ENCODE results near the gene SKAP1. TPM values are rescaled to one million over a fixed set of nuclear protein-coding genes. Genes with fewer than 3 reads are reported as not detected.
A peak's percentile ranks its signal among the peaks of the same experiment; 100 is the strongest.

The SKAP1 gene
- total and polyA plus RNA-seq, 2 of the 13 experiments (the other 11 are each of a cell fraction or from before 2014, with no cell fraction given), result 0.21 TPM; not detected in 1

DNA sequence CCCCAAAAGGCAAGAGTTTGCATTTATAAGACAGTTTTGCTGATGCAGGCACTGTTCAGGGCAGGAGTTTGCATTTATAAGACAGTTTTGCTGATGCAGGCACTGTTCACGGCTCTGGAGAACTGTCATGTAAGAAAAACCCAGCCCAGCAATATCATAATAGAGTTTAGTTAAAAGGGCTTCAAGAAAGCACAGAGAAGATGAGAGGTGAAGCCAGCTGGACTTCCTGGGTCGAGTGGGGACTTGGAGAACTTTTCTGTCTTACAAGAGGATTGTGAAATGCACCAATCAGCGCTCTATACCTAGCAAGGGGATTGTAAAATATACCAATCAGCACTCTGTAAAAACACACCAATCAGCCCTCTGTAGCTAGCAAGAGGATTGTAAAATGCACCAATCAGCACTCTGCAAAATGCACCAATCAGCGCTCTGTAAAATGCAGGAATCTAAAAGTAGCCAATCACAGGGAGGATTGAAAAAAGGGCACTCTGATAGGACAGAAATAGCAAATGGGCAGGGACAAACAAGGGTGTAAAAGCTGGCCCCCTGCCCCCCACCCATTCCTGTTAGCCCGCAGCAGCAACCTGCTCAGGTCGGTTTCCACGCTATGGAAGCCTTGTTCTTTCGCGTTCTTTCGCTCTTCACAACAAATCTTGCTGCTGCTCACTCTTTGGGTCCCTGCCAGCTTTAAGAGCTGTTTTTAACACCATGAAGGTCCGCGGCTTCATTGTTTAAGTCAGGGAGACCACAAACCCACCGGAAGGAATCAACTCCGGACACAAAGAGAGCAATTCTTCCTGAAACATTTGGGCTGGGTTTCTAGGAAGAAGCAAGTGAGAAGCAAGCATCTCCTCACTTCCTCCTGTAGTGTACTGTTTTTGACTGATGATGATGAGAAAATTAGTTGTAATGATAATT is 327.0 kb downstream of the SKAP1 start:
- Histone ChIP-seq H3K27ac (ENCODE audit: extremely low read length, insufficient read depth, low read length) (no peak overlapping the region), H4K20me1 (ENCODE audit: insufficient read depth, low read length) (no peaks in the 10 kb centered on the region), H3K9ac (ENCODE audit: insufficient read depth, low read depth, low read length) (no peak overlapping the region), H3K4me1 (ENCODE audit: insufficient read depth, low read length) (peaks cover 28% of the 10 kb centered on the region), H2AFZ (ENCODE audit: low read length) (peak overlapping the region; percentile 70), H3K9me3 (ENCODE audit: low read length) (no peaks in the 10 kb centered on the region), H3K36me3 (replicated peaks in 1 of 2; ENCODE audit: control insufficient read depth in 1 of 2, insufficient read depth in 2 of 2, low read length in 2 of 2) (no peaks in the 10 kb centered on the region), H3K4me3 (replicated peaks in 1 of 3; ENCODE audit: insufficient read depth in 1 of 3, low read depth in 2 of 3, low read length in 3 of 3) (no peak overlapping the region), H3K4me2 (ENCODE audit: low read depth, low read length) (no peak overlapping the region), H3K79me2 (ENCODE audit: insufficient read depth, low read length) (peaks cover 26% of the 10 kb centered on the region), H3K27me3 (ENCODE audit: control insufficient read depth in 1 of 2, insufficient read depth in 2 of 2, low read length in 2 of 2) (no peaks in the 10 kb centered on the region; a peak in 2 of 5 replicates)
- ATAC-seq, result no peak
- no peak for FAIRE-seq
- CTCF ChIA-PET (ENCODE audit: low intra/inter-chr PET ratio, low total read pairs), result no interaction called here
- peak; percentile 30 for DNase-seq (ENCODE audit: low spot score)
- POLR2A ChIA-PET, result interaction anchor here (1.7 kb wide), 1 partner anchor 54 kb away, joined by 5 read pairs; the partner anchor contains the start of gene NFE2L1
- intact Hi-C loops (cut with micrococcal nuclease; ENCODE audit: unreplicated experiment), result no loop called here
- in situ Hi-C loops (cut with HindIII; ENCODE audit: extremely low pct_ligation_motif_present, low pct_unique_long_range_greater_than_20kb), result no loop called here
- WGBS (ENCODE audit: low lambda C conversion rate), result 79% methylated on average over 14 of the region's 14 CpGs
- BruUV-seq (replicated peaks), result no TSS peak
- TF ChIP-seq THAP11 (CRISPR knock-in tag; IDR thresholded peaks at IDR 0.05), result no peak
- no peak for TF ChIP-seq SALL2 (CRISPR knock-in tag; IDR thresholded peaks at IDR 0.05)
- no peak for TF ChIP-seq GFI1 (CRISPR knock-in tag; IDR thresholded peaks at IDR 0.05; ENCODE audit: borderline replicate concordance)
- TF ChIP-seq PHF5A (CRISPR knock-in tag; IDR thresholded peaks at IDR 0.05; ENCODE audit: low read depth, unreplicated experiment), result no peak
- TF ChIP-seq ZNF326 (CRISPR knock-in tag; IDR thresholded peaks at IDR 0.05; ENCODE audit: borderline replicate concordance), result no peak
- 0 out of 2 replicates have a peak, but pooled peaks have one; percentile 31 for TF ChIP-seq POGZ (CRISPR knock-in tag; IDR thresholded peaks at IDR 0.05)
- TF ChIP-seq CEBPB (IDR thresholded peaks at IDR 0.05; ENCODE audit: borderline replicate concordance, low read depth, low read length), result 0 out of 2 replicates have a peak, but pooled peaks have one; percentile 21
- peak; percentile 77 for TF ChIP-seq NFYC (CRISPR knock-in tag; IDR thresholded peaks at IDR 0.05)
- TF ChIP-seq MAFK (conservative IDR thresholded peaks at IDR 0.05 in 1 of 2, IDR thresholded peaks at IDR 0.05 in 1 of 2; ENCODE audit: low read length in 2 of 2), result peak; percentile 49 to 64; a peak in 3 of 4 replicates
- TF ChIP-seq, protein P1, sequence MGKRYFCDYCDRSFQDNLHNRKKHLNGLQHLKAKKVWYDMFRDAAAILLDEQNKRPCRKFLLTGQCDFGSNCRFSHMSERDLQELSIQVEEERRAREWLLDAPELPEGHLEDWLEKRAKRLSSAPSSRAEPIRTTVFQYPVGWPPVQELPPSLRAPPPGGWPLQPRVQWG (CRISPR knock-in tag; IDR thresholded peaks at IDR 0.05; ENCODE audit: borderline replicate concordance, low read depth), result no peak
- no peak for TF ChIP-seq PATZ1 (CRISPR knock-in tag; IDR thresholded peaks at IDR 0.05)
- TF ChIP-seq ZBTB25 (CRISPR knock-in tag; IDR thresholded peaks at IDR 0.05), result no peak
- no peak for TF ChIP-seq ZNF672 (CRISPR knock-in tag; IDR thresholded peaks at IDR 0.05)
- no peak for TF ChIP-seq DNMT3B (CRISPR knock-in tag; conservative IDR thresholded peaks at IDR 0.05)
- TF ChIP-seq ZSCAN21 (CRISPR knock-in tag; IDR thresholded peaks at IDR 0.05; ENCODE audit: borderline replicate concordance), result no peak
- no peak for TF ChIP-seq KLF12 (CRISPR knock-in tag; IDR thresholded peaks at IDR 0.05; ENCODE audit: borderline replicate concordance)
- TF ChIP-seq MTF1 (CRISPR knock-in tag; IDR thresholded peaks at IDR 0.05), result no peak
- no peak for TF ChIP-seq CAMTA2 (CRISPR knock-in tag; IDR thresholded peaks at IDR 0.05; ENCODE audit: borderline replicate concordance)
- TF ChIP-seq ZBTB7B (CRISPR knock-in tag; IDR thresholded peaks at IDR 0.05), result no peak
- no peak for TF ChIP-seq ZNF337 (CRISPR knock-in tag; IDR thresholded peaks at IDR 0.05; ENCODE audit: borderline replicate concordance, low read depth)
- TF ChIP-seq HDAC6 (IDR thresholded peaks at IDR 0.05; ENCODE audit: low read depth, low read length), result no peak
- TF ChIP-seq PCBP1 (IDR thresholded peaks at IDR 0.05; ENCODE audit: borderline replicate concordance, low read depth, low read length), result no peak

Data from HepG2 (cell line).